ENCODE data around the gene PPM1A.

PPM1A gene

GRCh38 chr14:60343571-60344071 lies 94.6 kb downstream of the PPM1A start:
- Histone ChIP-seq H3K4me1 (ENCODE audit: insufficient read depth, low read length) (no peaks in the 10 kb centered on the region), H2AFZ (ENCODE audit: low read depth, low read length) (no peak overlapping the region), H3K9me3 (ENCODE audit: insufficient read depth, low read length, severe bottlenecking) (no peaks in the 10 kb centered on the region), H3K4me2 (ENCODE audit: insufficient read depth, low read length) (no peak overlapping the region), H3K36me3 (ENCODE audit: insufficient read depth, low read length) (no peaks in the 10 kb centered on the region), H4K20me1 (ENCODE audit: insufficient read depth, low read length) (no peaks in the 10 kb centered on the region), H3K79me2 (ENCODE audit: insufficient read depth, low read length) (no peaks in the 10 kb centered on the region), H3K27ac (ENCODE audit: low read length) (no peak overlapping the region), H3K9ac (ENCODE audit: low read depth, low read length) (no peak overlapping the region), H3K27me3 (ENCODE audit: insufficient read depth, low read length, poor library complexity) (peaks cover 4% of the 10 kb centered on the region), H3K4me3 (ENCODE audit: low read depth in 1 of 2, low read length in 2 of 2) (no peak overlapping the region)
- TF ChIP-seq CTCF (IDR thresholded peaks at IDR 0.05; ENCODE audit: borderline replicate concordance, extremely low read depth, low read length, poor library complexity, severe bottlenecking) (no peak), EZH2 (IDR thresholded peaks at IDR 0.05; ENCODE audit: borderline replicate concordance, low read depth, low read length, severe bottlenecking) (no peak)
- ATAC-seq (ENCODE audit: insufficient read depth, low read depth): peak; percentile 48; the same call in 1 of the 3 replicates
- no peak for DNase-seq

- no peaks in the 10 kb centered on the region for H3K9me3 ChIP-seq (ENCODE audit: insufficient read depth, low read length, severe bottlenecking)
- no peak for ATAC-seq (ENCODE audit: insufficient read depth, low read depth)
- no peak for DNase-seq
- H3K9ac ChIP-seq (ENCODE audit: low read depth, low read length): no peak overlapping the region
- no peak for TF ChIP-seq EZH2 (IDR thresholded peaks at IDR 0.05; ENCODE audit: borderline replicate concordance, low read depth, low read length, severe bottlenecking)
- TF ChIP-seq CTCF (IDR thresholded peaks at IDR 0.05; ENCODE audit: borderline replicate concordance, extremely low read depth, low read length, poor library complexity, severe bottlenecking): no peak
- no peak overlapping the region for H3K4me3 ChIP-seq (ENCODE audit: low read depth in 1 of 2, low read length in 2 of 2)
- H3K4me2 ChIP-seq (ENCODE audit: insufficient read depth, low read length): no peak overlapping the region
- H3K27ac ChIP-seq (ENCODE audit: low read length): no peak overlapping the region
- no peaks in the 10 kb centered on the region for H4K20me1 ChIP-seq (ENCODE audit: insufficient read depth, low read length)
- H3K27me3 ChIP-seq (ENCODE audit: insufficient read depth, low read length, poor library complexity): peaks cover 4% of the 10 kb centered on the region
- H3K4me1 ChIP-seq (ENCODE audit: insufficient read depth, low read length): no peaks in the 10 kb centered on the region
- H3K79me2 ChIP-seq (ENCODE audit: insufficient read depth, low read length): no peaks in the 10 kb centered on the region
- no peaks in the 10 kb centered on the region for H3K36me3 ChIP-seq (ENCODE audit: insufficient read depth, low read length)
- H2AFZ ChIP-seq (ENCODE audit: low read depth, low read length): no peak overlapping the region
Measured at GRCh38 chr14:60344751-60345150, 95.7 kb downstream of the PPM1A start.

GRCh38 chr14:60346706-60347105 lies 97.7 kb downstream of the PPM1A start:
- no peaks in the 10 kb centered on the region for H3K4me1 ChIP-seq (ENCODE audit: insufficient read depth, low read length)
- no peak overlapping the region for H3K4me2 ChIP-seq (ENCODE audit: insufficient read depth, low read length)
- no peak overlapping the region for H2AFZ ChIP-seq (ENCODE audit: low read depth, low read length)
- H3K79me2 ChIP-seq (ENCODE audit: insufficient read depth, low read length): no peaks in the 10 kb centered on the region
- H3K9me3 ChIP-seq (ENCODE audit: insufficient read depth, low read length, severe bottlenecking): no peaks in the 10 kb centered on the region
- H4K20me1 ChIP-seq (ENCODE audit: insufficient read depth, low read length): no peaks in the 10 kb centered on the region
- ATAC-seq (ENCODE audit: insufficient read depth, low read depth): no peak
- peaks cover 4% of the 10 kb centered on the region for H3K27me3 ChIP-seq (ENCODE audit: insufficient read depth, low read length, poor library complexity)
- H3K4me3 ChIP-seq (ENCODE audit: low read depth in 1 of 2, low read length in 2 of 2): no peak overlapping the region
- no peak overlapping the region for H3K27ac ChIP-seq (ENCODE audit: low read length)
- H3K36me3 ChIP-seq (ENCODE audit: insufficient read depth, low read length): no peaks in the 10 kb centered on the region
- TF ChIP-seq CTCF (IDR thresholded peaks at IDR 0.05; ENCODE audit: borderline replicate concordance, extremely low read depth, low read length, poor library complexity, severe bottlenecking) (no peak), EZH2 (IDR thresholded peaks at IDR 0.05; ENCODE audit: borderline replicate concordance, low read depth, low read length, severe bottlenecking) (no peak)
- H3K9ac ChIP-seq (ENCODE audit: low read depth, low read length): no peak overlapping the region
- DNase-seq: no peak

- Histone ChIP-seq H3K4me2 (ENCODE audit: insufficient read depth, low read length) (no peak overlapping the region), H2AFZ (ENCODE audit: low read depth, low read length) (no peak overlapping the region), H3K4me1 (ENCODE audit: insufficient read depth, low read length) (no peaks in the 10 kb centered on the region), H3K9me3 (ENCODE audit: insufficient read depth, low read length, severe bottlenecking) (no peaks in the 10 kb centered on the region), H4K20me1 (ENCODE audit: insufficient read depth, low read length) (no peaks in the 10 kb centered on the region), H3K36me3 (ENCODE audit: insufficient read depth, low read length) (no peaks in the 10 kb centered on the region), H3K27me3 (ENCODE audit: insufficient read depth, low read length, poor library complexity) (peaks cover 4% of the 10 kb centered on the region), H3K79me2 (ENCODE audit: insufficient read depth, low read length) (no peaks in the 10 kb centered on the region), H3K4me3 (ENCODE audit: low read depth in 1 of 2, low read length in 2 of 2) (no peak overlapping the region), H3K9ac (ENCODE audit: low read depth, low read length) (no peak overlapping the region), H3K27ac (ENCODE audit: low read length) (no peak overlapping the region)
- DNase-seq (no peak), ATAC-seq (ENCODE audit: insufficient read depth, low read depth) (no peak)
- no peak for TF ChIP-seq CTCF (IDR thresholded peaks at IDR 0.05; ENCODE audit: borderline replicate concordance, extremely low read depth, low read length, poor library complexity, severe bottlenecking)
- TF ChIP-seq EZH2 (IDR thresholded peaks at IDR 0.05; ENCODE audit: borderline replicate concordance, low read depth, low read length, severe bottlenecking): no peak
Measured at GRCh38 chr14:60348211-60348610, 99.2 kb downstream of the PPM1A start.

Data from DND-41 (cell line).